Smooth muscle cell (in vitro differentiated cells): ENCODE measurements around the gene PEX5L. TPM values are rescaled to one million over a fixed set of nuclear protein-coding genes. Genes with fewer than 3 reads are reported as not detected.

Experiments
- DNase-seq: peaks from one replicate; lab custom pipeline; 2025; ENCODE audit not compliant: unreplicated experiment; lab: John Stamatoyannopoulos, UW
- H2AFZ ChIP-seq: fragments of 200-600 bp; sonication (generic); 2 replicates; pipeline ENCODE4 v1.6.0; 2016; ENCODE audit warnings: antibody characterized with exemption, low read depth, mild to moderate bottlenecking
- H3F3A ChIP-seq: fragments of 200-600 bp; sonication (generic); 2 replicates; pipeline ENCODE4 v1.6.0; 2017; ENCODE audit warnings: antibody characterized with exemption, low read depth
- H3K27ac ChIP-seq: fragments of 200-600 bp; sonication (generic); 2 replicates; pipeline ENCODE4 v1.5.1; 2016; ENCODE audit warnings: low read depth, mild to moderate bottlenecking
- H3K27me3 ChIP-seq: fragments of 200-600 bp; sonication (generic); 2 replicates; pipeline ENCODE4 v1.6.1; 2016; ENCODE audit warnings: low read depth, mild to moderate bottlenecking
- H3K36me3 ChIP-seq: fragments of 200-600 bp; sonication (generic); 2 replicates; pipeline ENCODE4 v1.5.1; 2016; ENCODE audit warnings: low read depth
- H3K4me1 ChIP-seq: fragments of 200-600 bp; sonication (generic); 2 replicates; pipeline ENCODE4 v1.5.1; 2016; ENCODE audit warnings: low read depth
- H3K4me2 ChIP-seq: fragments of 200-600 bp; sonication (generic); 2 replicates; pipeline ENCODE4 v1.6.0; 2016; ENCODE audit warnings: mild to moderate bottlenecking
- H3K4me3 ChIP-seq: fragments of 200-600 bp; sonication (generic); 2 replicates; pipeline ENCODE4 v1.5.1; 2016; ENCODE audit warnings: mild to moderate bottlenecking
- H3K79me2 ChIP-seq: fragments of 200-600 bp; sonication (generic); 2 replicates; pipeline ENCODE4 v1.6.0; 2016; ENCODE audit warnings: low read depth, mild to moderate bottlenecking
- H3K9ac ChIP-seq: fragments of 200-600 bp; sonication (generic); 2 replicates; pipeline ENCODE4 v1.6.0; 2016; ENCODE audit warnings: low read depth
- H3K9me3 ChIP-seq: fragments of 200-600 bp; sonication (generic); replicated peaks from 2 replicates; pipeline ENCODE4 v1.5.1; 2016; ENCODE audit warnings: low read depth
- H4K20me1 ChIP-seq: fragments of 200-600 bp; sonication (generic); 2 replicates; pipeline ENCODE4 v1.6.0; 2016; ENCODE audit warnings: low read depth
- WGBS: methylation state at CpG from one replicate; pipeline ENCODE4 v1.1.7; 2016; ENCODE audit warnings: low lambda C conversion rate; 5-methylcytosine and 5-hydroxymethylcytosine counted together
- polyA plus RNA-seq: library from polyadenylated mRNA; unstranded; fragments of >200 nt; fragmentation: Nextera tagmentation; extraction: Ambion mirVana; gene quantifications from 2 replicates; pipeline ENCODE4 v1.2.1, GENCODE V29; 2016
- total RNA-seq: library from RNA; depleted of rRNA; stranded (reverse); fragments of >200 nt; gene quantifications from 2 replicates; pipeline ENCODE4 v1.2.3, GENCODE V29; 2014
- TF ChIP-seq, protein P1 (sequence below): fragments of 200-600 bp; sonication (generic); IDR thresholded peaks from 2 replicates; pipeline ENCODE4 v1.5.1; 2017; ENCODE audit warnings: borderline replicate concordance, mild to moderate bottlenecking, antibody characterized with exemption; ENCODE audit not compliant: insufficient read depth, poor library complexity, severe bottlenecking

Gene PEX5L
- total and polyA plus RNA-seq, 2 experiments from 2014 or later, result not detected

DNA sequence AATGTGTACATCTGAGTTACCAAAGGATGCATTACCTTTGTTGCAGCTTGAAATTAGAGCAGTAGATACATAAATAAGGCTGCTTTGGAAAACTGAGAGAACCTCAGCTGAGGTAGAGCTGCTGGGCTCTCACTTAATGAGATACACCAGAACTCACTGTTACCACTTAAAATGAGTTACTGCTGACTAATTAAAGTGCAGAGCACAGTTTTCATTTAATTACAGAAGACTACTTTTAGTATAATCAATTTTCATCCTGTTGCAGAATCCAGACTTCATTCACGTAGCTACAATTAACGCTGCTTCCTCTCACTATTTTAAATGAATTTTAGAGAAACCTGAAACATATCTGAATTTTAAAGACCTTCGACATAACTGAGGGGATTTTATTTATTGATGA is 214.4 kb downstream of the PEX5L start:
- Histone ChIP-seq H3F3A (no peaks in the 10 kb centered on the region), H3K9ac (no peak overlapping the region), H3K9me3 (no peaks in the 10 kb centered on the region), H4K20me1 (no peaks in the 10 kb centered on the region), H3K36me3 (no peaks in the 10 kb centered on the region), H2AFZ (no peak overlapping the region), H3K4me3 (no peak overlapping the region), H3K4me2 (no peak overlapping the region), H3K27me3 (no peaks in the 10 kb centered on the region), H3K4me1 (no peaks in the 10 kb centered on the region), H3K79me2 (no peaks in the 10 kb centered on the region), H3K27ac (no peak overlapping the region)
- DNase-seq, result no peak
- WGBS, result 90% methylated on average over 3 of the region's 3 CpGs
- TF ChIP-seq, protein P1, sequence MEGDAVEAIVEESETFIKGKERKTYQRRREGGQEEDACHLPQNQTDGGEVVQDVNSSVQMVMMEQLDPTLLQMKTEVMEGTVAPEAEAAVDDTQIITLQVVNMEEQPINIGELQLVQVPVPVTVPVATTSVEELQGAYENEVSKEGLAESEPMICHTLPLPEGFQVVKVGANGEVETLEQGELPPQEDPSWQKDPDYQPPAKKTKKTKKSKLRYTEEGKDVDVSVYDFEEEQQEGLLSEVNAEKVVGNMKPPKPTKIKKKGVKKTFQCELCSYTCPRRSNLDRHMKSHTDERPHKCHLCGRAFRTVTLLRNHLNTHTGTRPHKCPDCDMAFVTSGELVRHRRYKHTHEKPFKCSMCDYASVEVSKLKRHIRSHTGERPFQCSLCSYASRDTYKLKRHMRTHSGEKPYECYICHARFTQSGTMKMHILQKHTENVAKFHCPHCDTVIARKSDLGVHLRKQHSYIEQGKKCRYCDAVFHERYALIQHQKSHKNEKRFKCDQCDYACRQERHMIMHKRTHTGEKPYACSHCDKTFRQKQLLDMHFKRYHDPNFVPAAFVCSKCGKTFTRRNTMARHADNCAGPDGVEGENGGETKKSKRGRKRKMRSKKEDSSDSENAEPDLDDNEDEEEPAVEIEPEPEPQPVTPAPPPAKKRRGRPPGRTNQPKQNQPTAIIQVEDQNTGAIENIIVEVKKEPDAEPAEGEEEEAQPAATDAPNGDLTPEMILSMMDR, result no peak

DNA sequence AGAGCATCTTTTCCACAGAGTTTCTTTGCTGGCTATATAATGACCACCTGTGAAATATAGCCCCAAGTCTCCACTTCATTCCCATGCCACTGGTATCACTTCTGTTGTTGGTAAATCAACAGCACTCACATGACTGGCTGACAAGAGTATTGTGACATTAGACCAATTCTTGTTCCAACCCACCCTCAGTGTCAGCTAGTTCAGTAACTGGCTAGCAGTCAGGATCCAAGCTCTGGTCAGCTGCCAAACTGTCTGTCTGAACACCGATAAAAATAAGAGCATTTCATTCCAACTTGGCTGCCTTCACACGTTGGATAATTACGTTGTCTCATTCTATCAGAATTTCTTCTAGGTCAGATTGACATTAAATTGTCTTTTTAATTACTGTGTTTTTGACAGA is 217.4 kb downstream of the PEX5L start:
- TF ChIP-seq, protein P1, result no peak
- Histone ChIP-seq H4K20me1 (no peaks in the 10 kb centered on the region), H3F3A (no peaks in the 10 kb centered on the region), H3K36me3 (no peaks in the 10 kb centered on the region), H3K4me3 (no peak overlapping the region), H2AFZ (peak overlapping the region; percentile 53), H3K4me2 (no peak overlapping the region), H3K9me3 (no peaks in the 10 kb centered on the region), H3K79me2 (no peaks in the 10 kb centered on the region), H3K4me1 (no peaks in the 10 kb centered on the region), H3K27me3 (no peaks in the 10 kb centered on the region), H3K9ac (no peak overlapping the region), H3K27ac (no peak overlapping the region)
- no peak for DNase-seq
- WGBS, result 91% methylated on average over 3 of the region's 3 CpGs

DNA sequence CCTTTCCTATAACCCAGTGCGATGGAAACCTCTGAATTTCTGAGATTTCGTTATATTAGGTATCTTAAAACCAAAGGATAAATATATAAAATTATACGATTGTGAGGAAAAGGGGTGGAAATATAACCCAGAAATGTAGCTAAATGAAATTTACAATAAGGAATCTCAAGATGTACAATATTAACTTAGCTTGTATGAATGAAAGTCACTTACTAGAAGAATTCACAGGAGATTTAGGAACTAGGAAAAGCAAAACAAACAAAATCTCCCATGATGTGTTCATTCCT is 224.7 kb downstream of the PEX5L start:
- WGBS, result 79% methylated on average over 3 of the region's 3 CpGs
- no peaks in the 10 kb centered on the region for H4K20me1 ChIP-seq
- no peak overlapping the region for H3K9ac ChIP-seq
- H3K9me3 ChIP-seq, result no peaks in the 10 kb centered on the region
- H3K4me1 ChIP-seq, result no peaks in the 10 kb centered on the region
- peak overlapping the region; percentile 55 for H3K4me2 ChIP-seq
- no peak for DNase-seq
- H2AFZ ChIP-seq, result no peak overlapping the region
- H3K27ac ChIP-seq, result peak overlapping the region; percentile 88
- H3K27me3 ChIP-seq, result no peaks in the 10 kb centered on the region
- H3K36me3 ChIP-seq, result no peaks in the 10 kb centered on the region
- no peak overlapping the region for H3K4me3 ChIP-seq
- TF ChIP-seq, protein P1, result no peak
- no peaks in the 10 kb centered on the region for H3K79me2 ChIP-seq
- no peaks in the 10 kb centered on the region for H3F3A ChIP-seq

DNA sequence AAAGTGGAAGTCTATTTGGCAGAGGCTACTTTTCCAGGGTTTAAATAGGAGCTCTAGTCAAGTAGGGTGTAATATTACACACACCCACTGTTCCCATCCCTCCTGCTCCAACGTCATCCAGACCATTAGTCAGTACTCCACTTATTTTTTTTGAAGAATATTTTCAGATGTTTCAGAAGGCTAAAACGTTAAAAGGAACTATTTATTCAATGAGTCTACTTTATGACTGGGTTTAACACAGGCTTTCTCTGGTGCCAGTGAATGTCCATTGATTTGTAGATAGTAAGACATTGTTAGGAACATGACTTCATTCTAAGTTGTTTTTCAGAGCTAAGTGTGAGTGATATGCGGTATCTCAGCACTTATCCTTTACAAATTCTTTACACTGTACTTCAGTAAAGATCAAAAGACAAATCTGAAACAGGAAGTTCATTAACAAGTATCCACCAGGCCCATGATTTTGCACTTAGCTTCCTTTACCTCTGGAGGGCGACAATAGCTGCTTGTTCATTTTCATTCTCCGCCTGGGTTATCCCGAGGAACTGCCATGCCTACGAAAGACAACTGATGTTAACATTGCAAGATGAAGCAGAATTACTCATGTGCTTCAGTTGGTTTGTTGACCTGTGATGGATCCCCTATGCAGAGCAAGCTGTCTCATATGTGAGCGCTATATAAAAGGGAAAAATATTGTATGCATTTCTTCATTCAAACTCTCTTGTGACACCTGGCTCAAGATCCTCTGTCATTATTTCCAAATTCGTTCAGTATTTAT is 225.2 kb downstream of the PEX5L start:
- peak overlapping the region; percentile 68 for H3K9ac ChIP-seq
- H3K4me2 ChIP-seq, result peak overlapping the region; percentile 55
- no peaks in the 10 kb centered on the region for H3K27me3 ChIP-seq
- H3K9me3 ChIP-seq, result no peaks in the 10 kb centered on the region
- H3F3A ChIP-seq, result no peaks in the 10 kb centered on the region
- TF ChIP-seq, protein P1, result peak; percentile 58
- H3K4me3 ChIP-seq, result no peak overlapping the region
- no peaks in the 10 kb centered on the region for H3K79me2 ChIP-seq
- no peaks in the 10 kb centered on the region for H3K36me3 ChIP-seq
- no peaks in the 10 kb centered on the region for H3K4me1 ChIP-seq
- DNase-seq, result no peak
- H2AFZ ChIP-seq, result peak overlapping the region; percentile 73
- WGBS, result 15% methylated on average over 9 of the region's 9 CpGs
- no peaks in the 10 kb centered on the region for H4K20me1 ChIP-seq
- peak overlapping the region; percentile 88 for H3K27ac ChIP-seq
